Effector CD8-positive, alpha-beta T cell (primary cell): ENCODE measurements around the gene AGPAT2.
"Not testable (repeated sequence)": the region's sequence is repeated elsewhere in the genome, so short reads cannot be mapped to it uniquely, and the experiment has no call there.

Experiments used
- DNase-seq: peaks from one replicate; lab custom pipeline; 2025; lab: John Stamatoyannopoulos, UW

The AGPAT2 gene

GRCh38 chr9:136720251-136720897 is 33.1 kb upstream of the AGPAT2 start:
- DNase-seq = no peak

GRCh38 chr9:136719195-136719880 is 32.1 kb upstream of the AGPAT2 start:
- DNase-seq = no peak

- no peak for DNase-seq
Measured at GRCh38 chr9:136718345-136719194, 31.3 kb upstream of the AGPAT2 start.

GRCh38 chr9:136717399-136717798 is 30.1 kb upstream of the AGPAT2 start:
- no peak for DNase-seq

- DNase-seq = no peak
Measured at GRCh38 chr9:136714893-136715274, 27.6 kb upstream of the AGPAT2 start.

GRCh38 chr9:136714096-136714892 is 27.0 kb upstream of the AGPAT2 start:
- DNase-seq = no peak

- DNase-seq = no peak
Measured at GRCh38 chr9:136713550-136713949, 26.3 kb upstream of the AGPAT2 start.

GRCh38 chr9:136712690-136713544 is 25.7 kb upstream of the AGPAT2 start:
- no peak for DNase-seq

- DNase-seq = no peak
Measured at GRCh38 chr9:136711751-136712689, 24.8 kb upstream of the AGPAT2 start, which contains the start of gene DIPK1B. Gene DIPK1B (plus strand): TSS chr9:136712572. CDS start chr9:136712666, 94 bp downstream.

GRCh38 chr9:136711219-136711648 is 24.0 kb upstream of the AGPAT2 start:
- DNase-seq = not testable (repeated sequence)

GRCh38 chr9:136710543-136710942 is 23.3 kb upstream of the AGPAT2 start:
- DNase-seq = no peak

- no peak for DNase-seq
Measured at GRCh38 chr9:136709454-136710109, 22.3 kb upstream of the AGPAT2 start.

GRCh38 chr9:136707849-136708517 is 20.7 kb upstream of the AGPAT2 start:
- no peak for DNase-seq

GRCh38 chr9:136707011-136707410 is 19.8 kb upstream of the AGPAT2 start:
- DNase-seq = no peak

- DNase-seq = no peak
Measured at GRCh38 chr9:136705564-136705963, 18.3 kb upstream of the AGPAT2 start.

- not testable (repeated sequence) for DNase-seq
Measured at GRCh38 chr9:136704741-136705140, 17.5 kb upstream of the AGPAT2 start.

- no peak for DNase-seq
Measured at GRCh38 chr9:136703276-136703860, 16.1 kb upstream of the AGPAT2 start.

- DNase-seq = no peak
Measured at GRCh38 chr9:136701668-136702053, 14.4 kb upstream of the AGPAT2 start.
